ENCODE results near the gene EPB41L1.

EPB41L1 gene

DNA sequence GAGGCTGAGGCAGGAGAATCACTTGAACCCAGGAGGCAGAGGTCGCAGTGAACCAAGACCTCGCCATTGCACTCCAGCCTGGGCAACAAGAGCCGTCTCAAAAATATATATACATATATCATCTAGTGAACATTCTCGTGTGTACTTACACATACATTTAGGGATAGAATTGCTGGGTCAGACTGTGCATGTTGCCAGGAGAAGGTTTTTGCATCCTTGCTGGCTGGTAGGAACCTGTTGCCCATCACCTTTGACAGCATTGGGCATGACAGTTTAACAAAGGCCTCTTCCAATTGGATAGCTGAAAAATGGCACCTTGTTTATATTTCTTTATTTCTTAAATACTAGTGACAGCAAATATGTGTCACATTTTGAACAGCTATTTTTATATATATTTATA is 87.1 kb downstream of the EPB41L1 start:
- no peak for DNase-seq (ENCODE audit: low read depth)
- no peak overlapping the region for H3K4me3 ChIP-seq (ENCODE audit: low read depth, low read length)

- no peak for DNase-seq (ENCODE audit: low read depth)
- H3K4me3 ChIP-seq (ENCODE audit: low read depth, low read length), result no peak overlapping the region
These were observed 89.2 kb downstream of the EPB41L1 start for GRCh38 chr20:36243726-36244125.

GRCh38 chr20:36246401-36246800 is 91.9 kb downstream of the EPB41L1 start:
- H3K4me3 ChIP-seq (ENCODE audit: low read depth, low read length), result no peak overlapping the region
- DNase-seq (ENCODE audit: low read depth), result no peak

DNA sequence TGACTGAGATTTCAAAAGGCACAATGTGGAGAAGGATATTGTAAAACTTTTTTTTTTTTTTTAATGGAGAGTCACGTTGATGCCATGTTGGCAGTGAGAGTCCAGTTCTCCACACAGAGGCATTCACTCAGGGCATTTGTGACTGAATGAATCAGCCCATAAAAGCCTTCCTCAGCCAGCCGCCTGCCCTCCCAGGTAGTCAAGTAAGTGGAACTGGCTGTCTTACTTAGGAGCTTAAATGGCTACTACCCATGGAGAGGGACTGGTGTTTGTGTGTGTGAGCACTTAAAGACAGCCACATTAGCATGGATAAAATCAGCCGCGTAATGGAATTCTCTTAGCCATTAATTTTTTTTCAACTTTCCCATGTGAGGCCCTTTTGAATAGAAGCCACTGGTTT is 94.3 kb downstream of the EPB41L1 start:
- H3K4me3 ChIP-seq (ENCODE audit: low read depth, low read length), result no peak overlapping the region
- no peak for DNase-seq (ENCODE audit: low read depth)

DNA sequence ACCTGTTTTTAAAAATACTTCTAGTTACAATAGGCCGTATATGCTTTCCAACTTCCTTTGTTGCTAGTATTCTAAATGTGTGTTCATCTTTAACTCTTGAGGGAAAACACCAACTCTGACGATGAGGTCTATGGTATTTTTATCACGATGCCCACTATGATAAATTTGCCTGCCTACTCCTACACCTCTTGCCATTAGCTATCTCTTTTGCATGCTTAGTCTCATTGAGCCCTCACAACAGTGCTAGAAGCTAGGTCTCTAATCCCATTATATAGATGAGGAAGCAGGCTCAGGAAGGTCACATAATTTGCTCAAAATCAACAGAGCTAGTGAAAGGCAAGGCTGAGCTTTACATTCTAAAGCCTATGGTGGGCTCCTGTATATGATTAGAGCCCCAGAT is 94.9 kb downstream of the EPB41L1 start:
- no peak for DNase-seq (ENCODE audit: low read depth)
- no peak overlapping the region for H3K4me3 ChIP-seq (ENCODE audit: low read depth, low read length)

GRCh38 chr20:36251426-36251825 is 96.9 kb downstream of the EPB41L1 start:
- no peak overlapping the region for H3K4me3 ChIP-seq (ENCODE audit: low read depth, low read length)
- DNase-seq (ENCODE audit: low read depth), result no peak

DNA sequence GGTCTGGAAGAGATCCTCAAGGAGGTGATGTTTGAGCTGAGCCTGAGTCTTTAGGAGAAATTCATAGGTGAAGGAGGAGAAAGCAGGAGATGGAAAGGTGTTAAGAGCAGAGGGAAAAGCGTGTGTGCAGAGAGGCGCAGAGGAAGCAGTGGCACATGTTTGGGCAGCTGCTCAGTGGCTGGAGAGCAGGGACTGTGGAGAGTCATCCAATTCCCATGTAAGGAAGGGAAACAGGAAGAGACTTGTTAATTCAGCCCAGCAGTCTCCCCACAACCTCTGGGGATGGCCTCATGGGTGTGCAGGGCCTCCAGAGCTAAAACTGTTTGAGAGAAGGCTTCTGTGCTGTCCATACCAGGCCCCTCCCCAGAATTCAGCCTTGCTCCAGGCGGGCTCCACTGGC is 98.0 kb downstream of the EPB41L1 start:
- H3K4me3 ChIP-seq (ENCODE audit: low read depth, low read length), result no peak overlapping the region
- no peak for DNase-seq (ENCODE audit: low read depth)

DNA sequence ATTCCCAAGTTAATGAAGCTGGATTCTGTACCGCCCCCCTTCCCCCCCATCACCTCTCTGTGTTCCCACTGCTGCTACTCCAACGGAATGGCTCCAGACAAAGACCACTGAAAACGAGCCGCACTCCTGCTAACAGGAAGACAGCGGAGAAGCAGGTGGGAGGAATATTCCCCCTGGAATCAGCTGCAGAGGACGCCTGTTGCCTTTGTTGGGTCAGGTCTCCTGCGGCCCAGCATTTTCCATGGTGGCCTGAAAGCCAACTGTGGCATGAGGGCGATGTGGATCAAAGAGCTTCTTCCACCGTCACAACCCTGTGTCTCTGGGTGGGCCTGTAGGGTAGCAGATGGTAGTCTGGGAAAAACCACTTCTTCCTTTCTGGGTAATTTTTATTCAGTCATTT is 98.5 kb downstream of the EPB41L1 start:
- DNase-seq (ENCODE audit: low read depth), result no peak
- H3K4me3 ChIP-seq (ENCODE audit: low read depth, low read length), result no peak overlapping the region

DNA sequence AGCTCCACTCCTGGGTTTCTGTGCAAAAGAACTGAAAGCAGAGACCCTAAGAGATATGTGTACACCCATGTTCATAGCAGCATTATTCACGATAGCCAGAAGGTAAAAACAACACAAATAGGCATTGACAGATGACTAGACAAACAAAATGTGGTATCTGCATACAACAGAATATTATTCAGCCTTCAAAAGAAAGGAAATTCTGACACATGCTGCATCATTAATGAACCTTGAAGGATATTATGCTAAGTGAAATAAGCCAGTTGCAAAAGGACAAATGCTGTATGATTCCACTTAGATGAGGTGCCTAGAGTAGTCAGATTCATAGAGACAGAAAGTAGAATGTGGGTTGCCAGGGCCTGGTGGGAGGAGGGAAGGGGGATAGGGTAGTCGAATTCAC is 99.5 kb downstream of the EPB41L1 start:
- no peak for DNase-seq (ENCODE audit: low read depth)
- no peak overlapping the region for H3K4me3 ChIP-seq (ENCODE audit: low read depth, low read length)

GRCh38 chr20:36255445-36255844 is 100.9 kb downstream of the EPB41L1 start:
- no peak for DNase-seq (ENCODE audit: low read depth)
- H3K4me3 ChIP-seq (ENCODE audit: low read depth, low read length), result no peak overlapping the region

GRCh38 chr20:36259177-36260061 is 104.9 kb downstream of the EPB41L1 start:
- DNase-seq (ENCODE audit: low read depth), result no peak
- H3K4me3 ChIP-seq (ENCODE audit: low read depth, low read length), result no peak overlapping the region

DNA sequence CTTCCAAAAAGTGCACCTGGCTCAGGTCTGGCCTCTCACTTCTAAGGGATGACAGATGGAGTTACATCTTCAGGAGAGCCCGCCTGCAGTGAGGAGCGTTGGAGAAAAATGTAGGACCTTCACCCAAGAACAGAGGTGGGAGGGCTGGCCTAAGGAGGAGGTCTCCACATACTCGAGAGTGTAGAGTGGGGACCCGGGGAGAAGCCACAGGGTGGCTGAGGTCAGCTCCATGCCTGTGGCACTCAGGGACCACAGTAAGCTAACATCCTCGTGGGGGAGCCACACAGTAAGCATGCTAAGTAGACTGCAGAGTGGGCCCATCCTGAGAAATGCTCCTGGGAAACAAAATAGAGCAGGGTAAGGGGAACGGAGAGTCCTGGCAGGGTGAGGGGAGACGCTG is 105.8 kb downstream of the EPB41L1 start:
- H3K4me3 ChIP-seq (ENCODE audit: low read depth, low read length), result no peak overlapping the region
- DNase-seq (ENCODE audit: low read depth), result no peak

GRCh38 chr20:36261389-36262105 is 107.0 kb downstream of the EPB41L1 start:
- H3K4me3 ChIP-seq (ENCODE audit: low read depth, low read length), result no peak overlapping the region
- no peak for DNase-seq (ENCODE audit: low read depth)

- H3K4me3 ChIP-seq (ENCODE audit: low read depth, low read length), result no peak overlapping the region
- DNase-seq (ENCODE audit: low read depth), result no peak
These were observed 107.9 kb downstream of the EPB41L1 start for GRCh38 chr20:36262440-36262839.

GRCh38 chr20:36264426-36265246 is 110.1 kb downstream of the EPB41L1 start:
- H3K4me3 ChIP-seq (ENCODE audit: low read depth, low read length), result no peak overlapping the region

DNA sequence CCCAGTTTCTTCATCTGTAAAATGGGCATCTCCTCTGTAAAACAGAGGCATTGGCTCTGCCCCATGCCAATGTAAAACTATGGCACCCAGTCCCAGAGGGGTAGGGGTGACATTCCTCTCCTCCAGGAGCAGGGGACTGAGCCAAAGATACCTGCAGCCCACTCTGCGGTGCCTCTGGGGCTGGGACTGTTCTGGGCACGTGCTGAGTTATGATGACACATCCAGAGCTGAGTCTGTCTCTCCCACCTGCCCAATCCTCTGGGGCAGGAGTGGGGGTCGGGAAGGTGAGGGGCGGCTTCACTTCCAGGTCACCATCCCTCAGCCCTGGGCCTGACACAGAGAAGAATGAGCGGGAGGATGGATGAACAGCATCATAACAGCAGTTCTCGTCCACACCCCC is 111.6 kb downstream of the EPB41L1 start:
- no peak overlapping the region for H3K4me3 ChIP-seq (ENCODE audit: low read depth, low read length)
- DNase-seq (ENCODE audit: low read depth), result no peak

More at GRCh38 chr20:36264426-36265246, 110.1 kb downstream of the EPB41L1 start:
- no peak for DNase-seq (ENCODE audit: low read depth)

GRCh38 chr20:36267605-36268381 is 113.3 kb downstream of the EPB41L1 start:
- no peak overlapping the region for H3K4me3 ChIP-seq (ENCODE audit: low read depth, low read length)
- no peak for DNase-seq (ENCODE audit: low read depth)

GRCh38 chr20:36268440-36269342 is 114.2 kb downstream of the EPB41L1 start:
- no peak for DNase-seq (ENCODE audit: low read depth)
- H3K4me3 ChIP-seq (ENCODE audit: low read depth, low read length), result no peak overlapping the region

Measured in skeletal muscle cell (primary cell).